HL-60 (cell line): ENCODE data around the gene OR10A6.

Experiments used
- DNase-seq, 2 experiments: peaks; one replicate each; pipeline ENCODE4 v3.0.0-alpha.2; 2010 to 2020; ENCODE audit warnings: low read depth in 1 of 2, low spot score in 1 of 2
- H3K27ac ChIP-seq: fragments of 250-450 bp; sonication (Bioruptor Pico); replicated peaks from 2 replicates; pipeline ENCODE4 v1.5.1; 2020; ENCODE audit warnings: mild to moderate bottlenecking, moderate library complexity
- H3K27me3 ChIP-seq: fragments of 250-450 bp; sonication (Bioruptor Pico); 2 replicates; pipeline ENCODE4 v1.5.1; 2021; ENCODE audit warnings: mild to moderate bottlenecking, moderate library complexity; ENCODE audit not compliant: insufficient read depth, poor library complexity, severe bottlenecking
- H3K4me3 ChIP-seq: replicated peaks from 2 replicates; pipeline ENCODE4 v1.5.1; 2011; ENCODE audit warnings: mild to moderate bottlenecking, control low read depth, low read length; ENCODE audit not compliant: insufficient read depth
- CTCF ChIP-seq: IDR thresholded peaks from one replicate; pipeline ENCODE4 v1.5.1; 2011; ENCODE audit warnings: low read length, control low read depth, inconsistent platforms; ENCODE audit not compliant: insufficient read depth
- GABPA ChIP-seq: IDR thresholded peaks from 2 replicates; pipeline ENCODE4 v1.6.1; 2012; ENCODE audit warnings: low read depth
- POLR2AphosphoS5 ChIP-seq: IDR thresholded peaks from 2 replicates; pipeline ENCODE4 v1.6.1; 2012; ENCODE audit warnings: low read depth
- REST ChIP-seq: IDR thresholded peaks from 2 replicates; pipeline ENCODE4 v1.6.1; 2012; ENCODE audit warnings: low read depth; ENCODE audit not compliant: insufficient replicate concordance
- SPI1 ChIP-seq: IDR thresholded peaks from 2 replicates; pipeline ENCODE4 v1.6.1; 2012; ENCODE audit warnings: low read depth, mild to moderate bottlenecking, borderline replicate concordance

Gene OR10A6

GRCh38 chr11:7955191-7955590, 24.1 kb upstream of the OR10A6 start:
- no peak for TF ChIP-seq GABPA
- no peak for TF ChIP-seq REST
- TF ChIP-seq POLR2AphosphoS5, result no peak
- TF ChIP-seq CTCF, result no peak
- TF ChIP-seq SPI1, result no peak
- H3K27me3 ChIP-seq, result no peaks in the 10 kb centered on the region
- H3K4me3 ChIP-seq, result no peak overlapping the region
- H3K27ac ChIP-seq, result no peak overlapping the region
- no peak for DNase-seq

- TF ChIP-seq SPI1 (no peak), GABPA (no peak), CTCF (no peak), POLR2AphosphoS5 (no peak), REST (no peak)
- H3K27ac ChIP-seq, result no peak overlapping the region
- no peaks in the 10 kb centered on the region for H3K27me3 ChIP-seq
- no peak overlapping the region for H3K4me3 ChIP-seq
- no peak for DNase-seq
Measured at GRCh38 chr11:7949934-7950333, 18.9 kb upstream of the OR10A6 start.

GRCh38 chr11:7944123-7944522, 13.1 kb upstream of the OR10A6 start:
- H3K4me3 ChIP-seq, result no peak overlapping the region
- DNase-seq, result no peak
- no peaks in the 10 kb centered on the region for H3K27me3 ChIP-seq
- H3K27ac ChIP-seq, result no peak overlapping the region
- no peak for TF ChIP-seq SPI1
- no peak for TF ChIP-seq CTCF
- TF ChIP-seq GABPA, result no peak
- no peak for TF ChIP-seq POLR2AphosphoS5
- no peak for TF ChIP-seq REST
